Measurements from ENCODE around the gene RELA. TPM values are rescaled to one million over a fixed set of nuclear protein-coding genes. Genes with fewer than 3 reads are reported as not detected.
A peak's percentile ranks its signal among the peaks of the same experiment; 100 is the strongest.

Gene RELA
- total and polyA plus RNA-seq, 12 donors, result 28.9 to 55.2 (median 38.7) TPM

DNA sequence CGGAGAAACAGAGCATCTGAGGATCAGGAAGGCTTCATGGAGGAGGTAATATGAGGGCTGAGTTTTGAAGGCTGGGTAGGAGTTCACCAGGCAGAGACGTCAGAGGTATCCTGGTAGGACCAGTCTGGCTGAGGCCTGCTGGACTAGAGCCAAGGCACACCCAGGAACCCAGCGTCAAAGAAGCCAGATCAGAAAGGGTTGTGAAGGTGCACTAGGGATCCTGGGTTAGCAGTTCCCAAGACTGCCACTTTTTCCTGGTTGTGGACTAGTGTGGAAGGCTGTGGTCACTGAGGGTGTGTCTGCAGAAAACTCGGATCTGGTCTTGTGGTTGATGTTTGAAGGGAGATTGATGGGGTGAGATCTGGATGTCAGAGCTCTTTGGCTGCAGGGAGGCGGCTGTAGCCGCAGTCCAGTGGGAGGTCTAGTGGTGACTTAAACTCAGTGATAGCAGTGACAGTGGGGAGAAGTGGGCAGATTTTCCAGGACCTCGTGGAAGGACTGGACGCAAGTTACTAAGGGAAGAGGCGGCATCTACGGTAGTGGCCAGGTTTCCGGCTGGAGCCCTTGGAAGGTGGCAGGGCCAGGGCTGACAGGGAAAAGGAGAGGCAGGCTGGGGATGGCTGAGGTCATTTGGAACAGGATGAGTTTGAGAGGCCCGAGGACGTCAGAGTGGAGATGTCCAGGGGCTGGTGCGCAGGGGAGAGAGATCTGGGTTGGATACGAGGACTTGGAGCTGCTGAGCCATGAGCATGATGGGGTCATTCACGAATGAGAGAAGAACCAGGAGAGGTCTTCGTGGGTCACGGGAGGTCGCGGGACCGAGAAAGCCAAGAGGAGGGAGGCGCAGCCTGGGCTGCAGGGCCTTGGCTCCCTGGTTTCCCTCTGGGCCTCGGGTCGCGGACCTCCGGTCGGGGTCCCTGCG, 10.9 kb downstream of the RELA start:
- intact Hi-C loops (cut with DNase I), result no loop called here
- peak overlapping the region in 9 of 10 donors; percentile 40 to 61 (median 55) for H3K4me3 ChIP-seq
- TF ChIP-seq, protein P1, sequence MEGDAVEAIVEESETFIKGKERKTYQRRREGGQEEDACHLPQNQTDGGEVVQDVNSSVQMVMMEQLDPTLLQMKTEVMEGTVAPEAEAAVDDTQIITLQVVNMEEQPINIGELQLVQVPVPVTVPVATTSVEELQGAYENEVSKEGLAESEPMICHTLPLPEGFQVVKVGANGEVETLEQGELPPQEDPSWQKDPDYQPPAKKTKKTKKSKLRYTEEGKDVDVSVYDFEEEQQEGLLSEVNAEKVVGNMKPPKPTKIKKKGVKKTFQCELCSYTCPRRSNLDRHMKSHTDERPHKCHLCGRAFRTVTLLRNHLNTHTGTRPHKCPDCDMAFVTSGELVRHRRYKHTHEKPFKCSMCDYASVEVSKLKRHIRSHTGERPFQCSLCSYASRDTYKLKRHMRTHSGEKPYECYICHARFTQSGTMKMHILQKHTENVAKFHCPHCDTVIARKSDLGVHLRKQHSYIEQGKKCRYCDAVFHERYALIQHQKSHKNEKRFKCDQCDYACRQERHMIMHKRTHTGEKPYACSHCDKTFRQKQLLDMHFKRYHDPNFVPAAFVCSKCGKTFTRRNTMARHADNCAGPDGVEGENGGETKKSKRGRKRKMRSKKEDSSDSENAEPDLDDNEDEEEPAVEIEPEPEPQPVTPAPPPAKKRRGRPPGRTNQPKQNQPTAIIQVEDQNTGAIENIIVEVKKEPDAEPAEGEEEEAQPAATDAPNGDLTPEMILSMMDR (IDR thresholded peaks at IDR 0.05), result no peak
- peak overlapping the region; percentile 91 to 99 (median 96) for H3K27ac ChIP-seq
- 21 to 27% methylated on average over 23 to 28 of the region's 28 CpGs for WGBS, 2 donors
- peaks cover 2 to 82% (median 40%) of the 10 kb centered on the region in 9 donors for H3K36me3 ChIP-seq
- H3K4me1 ChIP-seq, result peaks cover 23 to 66% (median 42%) of the 10 kb centered on the region in 9 donors
- H3K27me3 ChIP-seq, result peaks cover 0 to 7% (median 0%) of the 10 kb centered on the region in 7 donors
- no peaks in the 10 kb centered on the region for H3K9me3 ChIP-seq
- DNase-seq, result no peak
- ATAC-seq, result peak; percentile 3 to 28 (median 16)

DNA sequence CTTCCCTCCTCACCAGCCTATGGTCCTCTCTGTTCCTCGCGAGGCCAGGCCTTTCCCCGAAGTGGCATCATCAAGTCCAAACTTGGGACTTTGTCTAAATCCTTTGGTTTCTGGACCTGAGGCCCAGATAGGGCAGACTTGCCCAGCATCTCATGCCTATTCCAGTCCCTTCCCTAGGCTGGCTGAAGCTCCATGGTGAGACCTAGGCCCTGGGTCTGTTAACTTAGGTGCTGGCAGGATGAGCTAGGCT, 11.5 kb downstream of the RELA start:
- intact Hi-C loops (cut with DNase I), result no loop called here
- Histone ChIP-seq H3K36me3 (peaks cover 2 to 82% (median 36%) of the 10 kb centered on the region in 9 donors), H3K4me1 (peaks cover 23 to 66% (median 42%) of the 10 kb centered on the region in 9 donors), H3K4me3 (peak overlapping the region in 1 of 10 donors; percentile 61), H3K27ac (peak overlapping the region; percentile 91 to 99 (median 96)), H3K9me3 (no peaks in the 10 kb centered on the region), H3K27me3 (peaks cover 0 to 8% (median 0%) of the 10 kb centered on the region in 7 donors)
- TF ChIP-seq, protein P1 (IDR thresholded peaks at IDR 0.05), result no peak
- no peak for DNase-seq
- 95 to 100% methylated on average over 3 of the region's 3 CpGs for WGBS, 2 donors
- no peak for ATAC-seq

DNA sequence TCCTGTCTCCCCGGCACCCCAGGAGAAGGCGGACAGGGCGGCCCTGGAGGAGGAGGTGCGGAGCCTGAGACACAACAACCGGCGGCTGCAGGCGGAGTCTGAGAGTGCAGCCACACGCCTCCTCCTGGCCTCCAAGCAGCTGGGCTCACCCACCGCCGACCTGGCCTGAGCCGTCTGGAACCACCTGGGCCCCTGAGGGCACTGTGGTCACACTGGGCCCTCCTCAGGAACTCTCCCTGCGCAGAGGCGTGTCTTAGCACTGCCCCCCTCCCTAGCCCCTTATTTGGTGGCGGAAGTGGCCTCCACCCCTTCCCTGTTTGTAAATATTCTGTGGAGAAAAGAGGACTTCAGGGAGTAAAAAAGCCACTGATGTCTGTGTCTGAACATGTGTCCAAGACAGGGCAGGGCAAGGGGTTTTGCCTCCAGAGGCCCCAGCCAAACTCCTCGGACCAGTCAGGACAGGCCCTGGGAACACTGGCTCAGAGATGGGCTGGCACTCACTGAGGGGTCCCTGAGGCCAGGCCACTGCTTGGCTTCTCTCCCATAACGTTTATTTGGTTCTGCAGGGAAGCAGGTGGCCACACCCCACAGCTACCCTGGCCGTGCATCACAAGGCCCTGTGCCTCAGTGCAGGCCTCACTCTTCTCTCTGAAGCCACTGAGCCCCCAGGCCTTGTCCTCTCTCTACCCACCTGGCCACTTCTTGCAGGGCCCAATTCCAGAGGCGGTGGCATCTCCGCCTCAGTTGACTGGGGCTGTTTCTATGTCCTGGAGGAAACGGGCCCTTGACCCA, 12.0 kb downstream of the RELA start:
- H3K27ac ChIP-seq, result peak overlapping the region in 9 of 10 donors; percentile 91 to 99 (median 96)
- TF ChIP-seq, protein P1 (IDR thresholded peaks at IDR 0.05), result no peak
- peaks cover 0 to 8% (median 0%) of the 10 kb centered on the region in 7 donors for H3K27me3 ChIP-seq
- DNase-seq (no peak), ATAC-seq (no peak)
- WGBS, 2 donors, result 81 to 83% methylated on average over 20 of the region's 20 CpGs
- no peaks in the 10 kb centered on the region for H3K9me3 ChIP-seq
- H3K4me3 ChIP-seq, result peak overlapping the region in 1 of 10 donors; percentile 61
- H3K4me1 ChIP-seq, result peaks cover 23 to 66% (median 42%) of the 10 kb centered on the region in 9 donors
- peaks cover 2 to 82% (median 32%) of the 10 kb centered on the region in 9 donors for H3K36me3 ChIP-seq
- intact Hi-C loops (cut with DNase I), result no loop called here
